A673 (cell line): ENCODE data around the gene USP25.

Source experiments
- EZH2 ChIP-seq: fragments of 200-600 bp; sonication (generic); IDR thresholded peaks from 2 replicates; pipeline ENCODE4 v1.6.1; 2017; ENCODE audit warnings: borderline replicate concordance, low read depth, mild to moderate bottlenecking, mixed read lengths, antibody characterized with exemption, low read length; ENCODE audit not compliant: poor library complexity, severe bottlenecking
- TF ChIP-seq, protein P1 (sequence below): fragments of 300-800, 200-600 bp; sonication (generic); conservative IDR thresholded peaks from 2 replicates; pipeline ENCODE4 v1.5.1; 2017; ENCODE audit warnings: low read depth, mild to moderate bottlenecking, antibody characterized with exemption, low read length, moderate library complexity, mixed read lengths

DNA sequence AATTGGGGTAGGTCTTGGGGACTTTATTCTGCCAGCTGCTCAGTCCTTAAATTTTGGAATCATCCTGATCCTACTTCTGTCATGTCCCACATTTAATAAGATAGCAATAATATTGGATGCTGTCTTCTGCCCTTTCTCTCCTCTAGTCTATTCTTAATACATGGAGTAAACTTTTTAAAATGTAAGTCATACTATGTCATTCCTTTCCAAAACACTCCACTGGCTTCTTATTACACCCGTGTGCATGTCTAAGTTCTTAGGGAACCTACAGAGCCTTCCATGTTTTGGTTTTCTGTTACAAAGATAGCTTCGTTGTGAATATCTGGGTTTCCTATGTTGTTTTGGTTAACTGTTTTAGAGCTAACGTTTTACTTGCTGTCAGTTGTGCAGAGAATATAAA lies 35.1 kb downstream of the USP25 start:
- TF ChIP-seq, protein P1, sequence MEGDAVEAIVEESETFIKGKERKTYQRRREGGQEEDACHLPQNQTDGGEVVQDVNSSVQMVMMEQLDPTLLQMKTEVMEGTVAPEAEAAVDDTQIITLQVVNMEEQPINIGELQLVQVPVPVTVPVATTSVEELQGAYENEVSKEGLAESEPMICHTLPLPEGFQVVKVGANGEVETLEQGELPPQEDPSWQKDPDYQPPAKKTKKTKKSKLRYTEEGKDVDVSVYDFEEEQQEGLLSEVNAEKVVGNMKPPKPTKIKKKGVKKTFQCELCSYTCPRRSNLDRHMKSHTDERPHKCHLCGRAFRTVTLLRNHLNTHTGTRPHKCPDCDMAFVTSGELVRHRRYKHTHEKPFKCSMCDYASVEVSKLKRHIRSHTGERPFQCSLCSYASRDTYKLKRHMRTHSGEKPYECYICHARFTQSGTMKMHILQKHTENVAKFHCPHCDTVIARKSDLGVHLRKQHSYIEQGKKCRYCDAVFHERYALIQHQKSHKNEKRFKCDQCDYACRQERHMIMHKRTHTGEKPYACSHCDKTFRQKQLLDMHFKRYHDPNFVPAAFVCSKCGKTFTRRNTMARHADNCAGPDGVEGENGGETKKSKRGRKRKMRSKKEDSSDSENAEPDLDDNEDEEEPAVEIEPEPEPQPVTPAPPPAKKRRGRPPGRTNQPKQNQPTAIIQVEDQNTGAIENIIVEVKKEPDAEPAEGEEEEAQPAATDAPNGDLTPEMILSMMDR, result no peak
- TF ChIP-seq EZH2, result no peak
